SU-DHL-6 (cell line): ENCODE results near the gene OPRM1.

Experiments used
- EZH2phosphoT487 ChIP-seq: fragments of 200-600 bp; sonication (generic), shearing (Covaris generic); conservative IDR thresholded peaks from 2 replicates; pipeline ENCODE4 v1.6.1; 2018; ENCODE audit warnings: mild to moderate bottlenecking, antibody characterized with exemption, low read length, moderate library complexity, mixed read lengths
- TF ChIP-seq, protein P1 (sequence below): fragments of 200-600 bp; sonication (generic); IDR thresholded peaks from one replicate; pipeline ENCODE4 v1.5.1; 2017; ENCODE audit warnings: antibody characterized with exemption, mild to moderate bottlenecking, low read length, moderate library complexity; ENCODE audit not compliant: insufficient read depth, poor library complexity, severe bottlenecking

DNA sequence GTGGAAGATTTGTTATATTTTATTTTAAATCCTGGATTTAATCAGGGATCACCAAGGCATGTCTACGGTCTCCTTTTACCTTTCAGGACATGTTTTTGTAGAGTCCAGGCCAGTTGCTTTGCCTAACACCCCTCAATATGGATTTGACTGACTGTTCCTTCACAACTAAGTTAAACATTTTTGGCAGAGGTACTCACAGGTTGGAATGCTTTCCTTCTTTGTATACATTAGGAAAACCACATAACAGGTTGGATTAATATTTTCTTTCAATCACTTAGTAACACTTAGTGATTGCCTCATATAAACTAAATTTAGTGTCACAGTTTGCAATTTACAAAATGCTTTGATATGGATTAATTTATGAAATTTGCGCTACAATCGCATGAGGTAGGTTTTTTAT, 253.0 kb downstream of the OPRM1 start:
- TF ChIP-seq, protein P1, sequence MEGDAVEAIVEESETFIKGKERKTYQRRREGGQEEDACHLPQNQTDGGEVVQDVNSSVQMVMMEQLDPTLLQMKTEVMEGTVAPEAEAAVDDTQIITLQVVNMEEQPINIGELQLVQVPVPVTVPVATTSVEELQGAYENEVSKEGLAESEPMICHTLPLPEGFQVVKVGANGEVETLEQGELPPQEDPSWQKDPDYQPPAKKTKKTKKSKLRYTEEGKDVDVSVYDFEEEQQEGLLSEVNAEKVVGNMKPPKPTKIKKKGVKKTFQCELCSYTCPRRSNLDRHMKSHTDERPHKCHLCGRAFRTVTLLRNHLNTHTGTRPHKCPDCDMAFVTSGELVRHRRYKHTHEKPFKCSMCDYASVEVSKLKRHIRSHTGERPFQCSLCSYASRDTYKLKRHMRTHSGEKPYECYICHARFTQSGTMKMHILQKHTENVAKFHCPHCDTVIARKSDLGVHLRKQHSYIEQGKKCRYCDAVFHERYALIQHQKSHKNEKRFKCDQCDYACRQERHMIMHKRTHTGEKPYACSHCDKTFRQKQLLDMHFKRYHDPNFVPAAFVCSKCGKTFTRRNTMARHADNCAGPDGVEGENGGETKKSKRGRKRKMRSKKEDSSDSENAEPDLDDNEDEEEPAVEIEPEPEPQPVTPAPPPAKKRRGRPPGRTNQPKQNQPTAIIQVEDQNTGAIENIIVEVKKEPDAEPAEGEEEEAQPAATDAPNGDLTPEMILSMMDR = no peak
- no peak for TF ChIP-seq EZH2phosphoT487
